ENCODE results near the gene PREB. TPM values are rescaled to one million over a fixed set of nuclear protein-coding genes. Genes with fewer than 3 reads are reported as not detected.

The PREB gene
- total and polyA plus RNA-seq, 2 of the 13 experiments (the other 11 are each of a cell fraction or from before 2014, with no cell fraction given) = 112 to 192 TPM

DNA sequence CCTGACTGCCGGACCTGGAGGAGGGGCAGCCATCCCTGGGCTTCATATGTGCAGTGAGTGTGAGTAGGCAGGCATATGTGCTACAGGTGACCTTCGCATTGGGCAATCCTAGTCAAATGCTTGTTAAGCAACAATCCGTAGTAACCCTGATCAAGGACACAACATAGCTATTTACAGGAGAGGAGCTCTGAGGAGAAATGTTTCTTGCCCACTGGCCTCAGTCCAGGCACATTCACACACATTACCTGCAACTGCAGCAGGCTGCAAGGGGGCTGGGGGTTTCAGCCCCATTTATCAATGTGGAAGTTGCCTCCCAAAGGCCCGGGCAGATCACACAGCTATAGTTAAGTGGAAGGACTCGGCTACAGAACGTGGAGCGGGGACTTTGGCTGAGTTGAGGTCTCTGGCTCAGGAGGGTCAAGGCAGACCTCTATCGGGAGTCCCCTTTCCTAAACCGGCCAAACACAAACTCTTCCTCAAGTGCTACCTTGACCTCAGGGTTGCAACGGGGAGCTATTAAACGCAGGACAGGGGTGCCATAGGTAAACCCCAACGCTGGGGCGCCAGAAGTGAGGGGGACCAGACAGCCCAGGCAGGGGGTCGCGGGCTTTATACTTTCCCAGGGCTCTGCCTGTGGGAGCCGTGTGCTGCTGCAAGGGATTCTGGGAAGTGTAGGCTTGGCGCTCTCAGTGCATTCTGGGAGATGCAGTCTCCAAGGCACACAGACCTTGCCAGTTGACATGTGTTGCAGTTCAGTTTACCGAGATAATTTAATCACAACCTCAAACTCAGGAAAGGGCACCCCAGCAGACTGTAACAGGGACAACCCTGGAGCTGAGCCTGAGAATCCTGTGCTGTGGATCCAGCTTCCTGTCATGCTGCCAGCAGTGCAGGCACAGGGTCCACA, 38.4 kb downstream of the PREB start (continued):
- TF ChIP-seq SRY (CRISPR knock-in tag; IDR thresholded peaks at IDR 0.05) = peak; percentile 63; the same call in 1 of the 2 replicates
- TF ChIP-seq, protein P1, sequence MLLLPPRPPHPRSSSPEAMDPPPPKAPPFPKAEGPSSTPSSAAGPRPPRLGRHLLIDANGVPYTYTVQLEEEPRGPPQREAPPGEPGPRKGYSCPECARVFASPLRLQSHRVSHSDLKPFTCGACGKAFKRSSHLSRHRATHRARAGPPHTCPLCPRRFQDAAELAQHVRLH (CRISPR knock-in tag; IDR thresholded peaks at IDR 0.05; ENCODE audit: borderline replicate concordance, low read depth) = peak; percentile 94; the same call in 1 of the 2 replicates
- peak; percentile 77; the same call in 1 of the 2 replicates for TF ChIP-seq NKX3-1 (CRISPR knock-in tag; IDR thresholded peaks at IDR 0.05)
- TF ChIP-seq MIER2 (CRISPR knock-in tag; IDR thresholded peaks at IDR 0.05) = peak; percentile 85
- TF ChIP-seq POLR2A (IDR thresholded peaks at IDR 0.05; ENCODE audit: insufficient read depth in 1 of 2, low read depth in 2 of 2, low read length in 2 of 2) = 0 out of 4 replicates have a peak, but pooled peaks of 1 of the 2 experiments have one; percentile 30
- peak; percentile 91 for TF ChIP-seq NAIF1 (CRISPR knock-in tag; IDR thresholded peaks at IDR 0.05; ENCODE audit: borderline replicate concordance)
- peak; percentile 86 for TF ChIP-seq YEATS4 (CRISPR knock-in tag; IDR thresholded peaks at IDR 0.05; ENCODE audit: borderline replicate concordance)
- TF ChIP-seq SAP130 (CRISPR knock-in tag; IDR thresholded peaks at IDR 0.05; ENCODE audit: low read depth) = peak; percentile 97
- TF ChIP-seq BRD4 (CRISPR knock-in tag; IDR thresholded peaks at IDR 0.05) = peak; percentile 96
- TF ChIP-seq CBFB (CRISPR knock-in tag; IDR thresholded peaks at IDR 0.05) = peak; percentile 70; the same call in 1 of the 2 replicates
- no peak for TF ChIP-seq ZMAT3 (CRISPR knock-in tag; conservative IDR thresholded peaks at IDR 0.05)
- 0 out of 2 replicates have a peak, but pooled peaks have one; percentile 79 for TF ChIP-seq ISX (CRISPR knock-in tag; conservative IDR thresholded peaks at IDR 0.05)
- TF ChIP-seq ZNF772 (CRISPR knock-in tag; IDR thresholded peaks at IDR 0.05) = peak; percentile 88
- TF ChIP-seq RCOR2 (CRISPR knock-in tag; IDR thresholded peaks at IDR 0.05) = peak; percentile 92
- TF ChIP-seq NR2F1 (CRISPR knock-in tag; IDR thresholded peaks at IDR 0.05) = peak; percentile 55 to 73; a peak in 3 of 4 replicates
- TF ChIP-seq, protein P2, sequence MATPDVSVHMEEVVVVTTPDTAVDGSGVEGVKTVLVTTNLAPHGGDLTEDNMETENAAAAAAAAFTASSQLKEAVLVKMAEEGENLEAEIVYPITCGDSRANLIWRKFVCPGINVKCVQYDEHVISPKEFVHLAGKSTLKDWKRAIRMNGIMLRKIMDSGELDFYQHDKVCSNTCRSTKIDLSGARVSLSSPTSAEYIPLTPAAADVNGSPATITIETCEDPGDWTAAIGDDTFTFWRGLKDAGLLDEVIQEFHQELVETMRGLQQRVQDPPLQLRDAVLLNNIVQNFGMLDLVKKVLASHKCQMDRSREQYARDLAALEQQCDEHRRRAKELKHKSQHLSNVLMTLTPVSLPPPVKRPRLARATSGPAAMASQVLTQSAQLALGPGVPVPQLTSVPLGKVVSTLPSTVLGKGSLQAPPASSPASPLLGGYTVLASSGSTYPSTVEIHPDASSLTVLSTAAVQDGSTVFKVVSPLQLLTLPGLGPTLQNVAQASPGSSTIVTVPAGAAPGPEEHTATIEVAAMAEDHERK (CRISPR knock-in tag; IDR thresholded peaks at IDR 0.05; ENCODE audit: low read depth) = 0 out of 2 replicates have a peak, but pooled peaks have one; percentile 27
- TF ChIP-seq, protein P3, sequence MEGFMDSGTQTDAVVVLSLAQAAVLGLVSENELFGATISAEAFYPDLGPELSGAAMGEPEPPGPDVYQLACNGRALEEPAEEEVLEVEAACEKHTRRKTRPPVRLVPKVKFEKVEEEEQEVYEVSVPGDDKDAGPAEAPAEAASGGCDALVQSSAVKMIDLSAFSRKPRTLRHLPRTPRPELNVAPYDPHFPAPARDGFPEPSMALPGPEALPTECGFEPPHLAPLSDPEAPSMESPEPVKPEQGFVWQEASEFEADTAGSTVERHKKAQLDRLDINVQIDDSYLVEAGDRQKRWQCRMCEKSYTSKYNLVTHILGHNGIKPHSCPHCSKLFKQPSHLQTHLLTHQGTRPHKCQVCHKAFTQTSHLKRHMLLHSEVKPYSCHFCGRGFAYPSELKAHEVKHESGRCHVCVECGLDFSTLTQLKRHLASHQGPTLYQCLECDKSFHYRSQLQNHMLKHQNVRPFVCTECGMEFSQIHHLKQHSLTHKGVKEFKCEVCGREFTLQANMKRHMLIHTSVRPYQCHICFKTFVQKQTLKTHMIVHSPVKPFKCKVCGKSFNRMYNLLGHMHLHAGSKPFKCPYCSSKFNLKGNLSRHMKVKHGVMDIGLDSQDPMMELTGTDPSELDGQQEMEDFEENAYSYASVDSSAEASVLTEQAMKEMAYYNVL (CRISPR knock-in tag; IDR thresholded peaks at IDR 0.05; ENCODE audit: borderline replicate concordance) = peak; percentile 93
- no peak for TF ChIP-seq ATM (IDR thresholded peaks at IDR 0.05; ENCODE audit: borderline replicate concordance)
- TF ChIP-seq SAFB2 (CRISPR knock-in tag; IDR thresholded peaks at IDR 0.05; ENCODE audit: borderline replicate concordance, low read depth) = no peak; the same call in 1 of the 2 replicates
- TF ChIP-seq KAT8 (CRISPR knock-in tag; IDR thresholded peaks at IDR 0.05) = peak; percentile 78
- TF ChIP-seq, protein P4, sequence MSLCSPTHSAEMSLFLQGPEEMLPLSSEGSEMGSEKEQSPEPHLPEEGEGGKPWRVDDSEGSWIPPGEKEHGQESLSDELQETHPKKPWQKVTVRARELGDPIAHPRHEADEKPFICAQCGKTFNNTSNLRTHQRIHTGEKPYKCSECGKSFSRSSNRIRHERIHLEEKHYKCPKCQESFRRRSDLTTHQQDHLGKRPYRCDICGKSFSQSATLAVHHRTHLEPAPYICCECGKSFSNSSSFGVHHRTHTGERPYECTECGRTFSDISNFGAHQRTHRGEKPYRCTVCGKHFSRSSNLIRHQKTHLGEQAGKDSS (CRISPR knock-in tag; IDR thresholded peaks at IDR 0.05; ENCODE audit: borderline replicate concordance, low read depth) = peak; percentile 60; the same call in 1 of the 2 replicates
- peak; percentile 87 for TF ChIP-seq ZNF12 (CRISPR knock-in tag; IDR thresholded peaks at IDR 0.05)
- TF ChIP-seq HNRNPLL (IDR thresholded peaks at IDR 0.05; ENCODE audit: low read depth, low read length, poor library complexity, severe bottlenecking) = no peak
- peak; percentile 45; the same call in 1 of the 2 replicates for TF ChIP-seq ARHGAP35 (CRISPR knock-in tag; IDR thresholded peaks at IDR 0.05; ENCODE audit: borderline replicate concordance)
- TF ChIP-seq REPIN1 (CRISPR knock-in tag; IDR thresholded peaks at IDR 0.05; ENCODE audit: borderline replicate concordance, low read depth) = peak; percentile 89; the same call in 1 of the 2 replicates

Measured in HepG2 (cell line).